NCI-H146 treated with DMSO at 0.1 percent for 48 hours (cell line): ENCODE results near the gene MLEC.

ENCODE experiments used
- DNase-seq: peaks from one replicate; lab custom pipeline; 2025; ENCODE audit not compliant: unreplicated experiment; lab: John Stamatoyannopoulos, UW

MLEC gene

DNA sequence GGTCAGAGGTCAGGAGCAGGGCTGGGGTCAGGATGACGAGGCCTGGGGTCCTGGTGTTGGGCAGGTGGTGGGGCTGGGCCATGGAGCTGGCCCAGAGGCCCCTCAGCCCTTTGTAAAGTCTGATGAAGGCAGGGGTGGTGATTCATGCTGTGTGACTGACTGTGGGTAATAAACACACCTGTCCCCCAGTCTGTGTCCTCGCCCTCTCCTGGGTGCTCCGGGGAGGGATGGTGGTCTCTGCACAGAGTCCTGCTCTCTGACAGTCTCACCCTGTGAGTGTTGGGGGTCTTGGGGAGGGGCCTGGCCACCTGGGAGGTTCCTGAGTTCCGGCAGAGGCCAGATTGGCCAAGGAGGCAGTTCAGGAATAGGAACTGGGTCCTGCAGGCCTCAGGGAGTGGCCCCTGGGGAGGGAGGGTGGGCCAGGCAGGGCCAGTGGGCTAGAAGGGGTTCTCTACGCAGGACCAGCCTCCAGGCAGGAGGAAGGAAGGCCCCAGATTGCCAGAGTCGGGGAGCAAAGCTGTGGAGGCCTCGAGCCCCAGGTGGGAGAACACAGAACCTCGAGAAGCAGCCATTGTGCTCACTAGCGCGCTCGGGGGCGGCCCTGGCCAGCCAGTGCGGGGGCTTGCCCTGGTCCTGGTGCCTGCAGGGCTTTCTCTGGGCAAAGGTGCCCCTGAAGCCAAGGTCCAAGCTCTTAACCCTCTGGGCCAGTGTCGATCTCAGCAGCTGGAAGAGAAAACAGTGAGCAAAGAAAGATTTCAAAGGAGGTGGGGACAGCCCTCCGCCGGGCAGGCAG, 53.1 kb downstream of the MLEC start:
- no peak for DNase-seq

DNA sequence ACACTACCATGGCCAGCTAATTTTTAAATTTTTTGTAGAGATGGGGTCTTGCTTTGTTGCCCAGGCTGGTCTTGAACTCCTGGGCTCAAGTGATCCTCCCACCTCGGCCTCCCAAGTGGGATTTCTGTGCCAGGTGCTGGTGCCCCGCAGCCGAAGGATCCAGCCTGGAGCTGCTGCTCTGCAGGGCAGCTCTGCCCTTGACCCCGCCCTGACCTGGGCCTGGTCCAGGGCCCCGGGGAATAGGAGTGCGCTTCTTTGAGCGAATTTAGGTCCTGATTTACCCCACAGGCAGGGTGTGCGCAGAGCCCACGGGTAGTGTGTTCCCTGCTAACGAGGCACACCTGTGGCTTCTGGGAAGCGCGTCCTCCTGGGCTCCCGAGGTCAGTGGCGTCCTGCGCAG, 53.9 kb downstream of the MLEC start:
- DNase-seq, result no peak

DNA sequence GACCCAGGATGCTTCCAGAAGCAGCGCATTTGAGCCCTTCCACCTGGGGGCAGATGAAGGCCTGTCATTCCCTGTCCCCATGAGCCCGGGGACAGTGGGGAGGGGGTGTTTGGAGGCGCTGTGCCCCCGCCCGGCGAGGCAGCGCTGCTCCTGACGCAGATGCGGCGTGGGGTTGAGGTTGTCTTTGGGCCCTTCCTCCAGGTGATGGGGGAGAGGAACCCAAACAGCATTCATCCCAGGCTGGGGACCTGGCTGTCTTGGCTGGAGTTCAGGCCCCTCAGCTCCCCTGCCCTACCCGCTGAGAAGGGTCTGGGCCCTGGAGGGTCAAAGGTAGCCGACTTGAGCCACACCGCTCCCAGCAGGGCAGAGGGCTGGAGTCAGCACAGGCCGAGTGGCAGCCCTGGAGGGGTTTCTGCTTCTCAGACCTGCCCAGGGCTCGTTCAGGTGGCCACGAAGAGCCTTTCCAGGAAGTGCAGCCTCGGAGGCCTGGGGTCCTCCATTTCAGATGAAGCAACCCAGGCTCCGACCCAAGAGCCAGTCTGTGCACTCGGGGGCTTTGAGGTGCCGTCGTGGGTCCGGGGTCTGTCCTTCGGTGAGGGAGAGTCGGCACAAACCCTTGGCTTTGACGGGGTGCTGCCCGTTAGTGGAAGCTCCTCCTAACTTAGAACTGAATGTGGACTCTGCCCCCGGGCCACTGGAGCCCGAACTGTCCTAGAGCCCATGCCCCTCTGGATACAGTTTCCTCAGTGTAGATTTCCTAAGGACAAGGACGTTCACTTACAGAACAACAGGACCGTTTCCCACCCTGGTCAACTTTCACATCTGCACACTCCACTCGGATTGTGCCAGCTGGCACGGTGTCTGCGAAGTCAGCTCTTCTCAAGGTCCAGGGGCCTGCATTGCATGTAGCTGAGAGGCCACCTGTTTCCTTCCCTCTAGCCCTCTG, 54.8 kb downstream of the MLEC start:
- no peak for DNase-seq

DNA sequence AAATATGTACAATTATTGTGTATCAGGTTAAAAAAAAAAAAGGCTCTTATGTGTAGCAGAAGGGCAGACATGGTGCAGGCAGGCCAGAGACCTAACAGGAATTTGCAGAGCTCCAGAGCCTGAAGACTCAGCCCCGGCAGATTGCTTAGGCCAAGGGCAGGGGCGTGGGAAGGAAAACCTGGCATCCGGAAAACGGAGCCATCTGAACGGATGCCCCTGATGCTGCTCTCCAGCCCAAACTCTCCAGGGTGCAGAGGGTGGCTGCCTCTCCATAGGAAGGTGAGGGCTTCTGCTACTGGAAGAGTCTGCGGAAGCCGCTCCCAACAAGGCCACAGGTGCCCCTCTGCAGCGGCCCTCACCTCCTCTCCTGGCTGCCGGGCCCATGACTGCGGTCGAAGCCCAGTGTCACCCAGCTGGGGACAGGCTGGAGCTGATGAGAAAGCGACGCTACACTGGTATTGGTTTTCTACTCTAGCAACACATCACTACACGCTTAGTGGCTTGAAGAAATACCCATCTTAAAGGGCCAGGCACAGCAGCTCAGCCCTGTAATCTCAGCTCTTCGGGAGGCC, 58.1 kb downstream of the MLEC start:
- DNase-seq, result no peak

DNA sequence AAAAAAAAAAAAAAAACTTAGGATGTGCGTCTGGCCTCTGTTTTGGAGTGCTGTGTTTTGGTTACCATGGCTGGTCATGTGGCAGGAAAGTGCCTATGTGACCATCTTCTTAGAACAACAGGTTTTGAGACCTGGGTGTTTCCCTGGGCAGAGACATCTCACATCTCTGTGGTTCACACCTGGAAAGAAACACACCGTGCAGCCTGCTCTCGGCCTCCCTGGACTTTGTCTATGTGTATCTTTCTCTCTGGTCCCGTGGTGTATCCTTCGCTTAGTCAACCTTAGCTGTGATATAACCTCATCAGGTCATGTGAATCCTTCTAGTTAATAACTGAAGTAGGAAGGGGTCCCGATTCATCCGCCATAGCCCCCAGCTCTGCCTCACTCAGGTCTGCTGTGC, 61.3 kb downstream of the MLEC start:
- no peak for DNase-seq

DNA sequence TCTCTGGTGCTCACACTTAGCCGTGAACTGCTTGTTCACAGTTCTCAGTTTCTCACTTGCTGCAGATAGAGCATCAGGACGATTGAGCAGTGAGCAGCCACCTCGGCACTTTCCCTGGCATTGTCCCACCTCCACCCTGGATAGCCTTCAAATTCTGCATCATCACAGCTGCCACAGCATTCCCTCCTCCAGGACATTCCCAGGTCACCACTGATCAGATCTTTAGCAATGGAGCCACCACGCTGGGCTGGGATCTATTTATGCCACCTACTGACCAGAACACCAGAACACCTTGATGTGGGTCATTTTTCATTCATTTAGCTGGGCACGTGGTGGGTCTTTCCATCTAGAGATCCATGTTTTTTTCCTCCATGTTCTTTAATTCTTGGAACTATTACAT, 62.3 kb downstream of the MLEC start:
- DNase-seq, result no peak

DNA sequence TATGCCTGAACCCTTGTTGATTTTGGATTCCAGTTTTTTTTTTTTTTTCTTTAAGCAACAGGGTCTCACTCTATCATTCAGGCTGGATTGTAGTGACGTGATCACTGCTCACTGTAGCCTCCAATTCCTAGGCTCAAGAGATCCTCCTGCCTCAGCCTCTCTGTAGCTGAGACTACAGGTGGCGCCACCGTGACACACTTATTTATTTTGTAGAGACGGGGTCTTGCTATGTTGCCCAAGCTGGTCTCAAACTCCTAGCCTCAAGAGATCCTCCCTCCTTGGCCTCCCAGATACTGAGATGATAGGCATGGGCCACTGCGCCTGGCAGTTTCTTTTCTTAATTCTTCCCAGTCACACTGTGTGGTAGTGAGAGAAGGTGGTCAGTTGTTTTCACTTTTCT, 63.9 kb downstream of the MLEC start:
- DNase-seq, result no peak

DNA sequence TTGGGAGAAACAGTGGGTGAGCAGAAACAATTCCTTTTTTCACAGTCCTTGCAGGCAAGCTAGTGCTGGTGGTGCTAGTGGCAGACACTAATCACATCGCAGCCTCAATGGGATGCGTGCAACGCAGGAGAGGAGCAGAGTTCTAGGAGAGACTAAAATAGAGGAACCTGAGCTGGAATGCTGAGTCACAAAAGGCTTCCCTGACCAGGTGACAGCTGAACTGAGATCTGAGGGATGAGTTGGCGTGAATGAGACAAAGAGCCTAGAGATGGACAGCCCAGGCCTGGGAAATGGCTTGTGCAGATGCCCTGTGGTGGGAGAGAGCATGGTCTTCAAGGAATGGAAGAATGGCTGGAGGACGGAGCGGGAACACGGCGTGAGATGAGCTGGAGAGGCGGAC, 64.4 kb downstream of the MLEC start:
- no peak for DNase-seq
